K562 treated with DMSO at 1 percent for 12 hours (cell line): Measurements from ENCODE around the gene SAC3D1. TPM values are rescaled to one million over a fixed set of nuclear protein-coding genes. Genes with fewer than 3 reads are reported as not detected.

Source experiments
- total RNA-seq: library from RNA; unstranded; fragments of 300-600 nt; gene quantifications from 2 replicates; pipeline ENCODE4 v1.2.3, GENCODE V29; 2022; ENCODE audit not compliant: insufficient read depth

SAC3D1 gene
- total RNA-seq = 47.0 and 58.8 TPM in 2 replicates

GRCh38 chr11:65040847-65041622, at the start of gene SAC3D1:
Gene SAC3D1, plus strand, starts transcription at chr11:65041210. Its CDS starts 83 bp downstream, at chr11:65041293.

GRCh38 chr11:64996710-64997380, 44.2 kb upstream of the SAC3D1 start, which contains the start of gene BATF2:
Gene BATF2, minus strand, starts transcription at chr11:64996971. Its CDS starts 57 bp downstream, at chr11:64996914.

GRCh38 chr11:65013888-65014725, 26.9 kb upstream of the SAC3D1 start, which contains the start of gene ARL2:
Gene ARL2, plus strand, starts transcription at chr11:65014160. Its CDS starts 48 bp downstream, at chr11:65014208.

GRCh38 chr11:65027213-65028067, 13.6 kb upstream of the SAC3D1 start, which contains the start of gene SNX15:
Gene SNX15, plus strand, starts transcription at chr11:65027439. Its CDS starts 99 bp downstream, at chr11:65027538.

GRCh38 chr11:65058419-65059054, 17.5 kb downstream of the SAC3D1 start, which contains the start of gene NAALADL1:
Gene NAALADL1, minus strand, starts transcription at chr11:65058553. Its CDS starts 32 bp downstream, at chr11:65058521.

GRCh38 chr11:65083834-65084597, 43.0 kb downstream of the SAC3D1 start, which contains the start of the genes CDCA5 and ZFPL1:
Gene CDCA5, minus strand, starts transcription at chr11:65084040. Its CDS starts 62 bp downstream, at chr11:65083978.
Gene ZFPL1, plus strand, starts transcription at chr11:65084222. Its CDS starts 477 bp downstream, at chr11:65084699.

Other genes starting within 250 kb of the SAC3D1 start
- gene MAP4K2, start 238.0 kb upstream of the SAC3D1 start, total RNA-seq = 11.4 and 16.8 TPM in 2 replicates
- 25.2 and 52.6 TPM in 2 replicates for gene MEN1, start 230.7 kb upstream of the SAC3D1 start, total RNA-seq
- 9.7 and 10.2 TPM in 2 replicates for gene CDC42BPG, start 196.6 kb upstream of the SAC3D1 start, total RNA-seq
- 40.6 and 54.9 TPM in 2 replicates for gene EHD1, start 162.6 kb upstream of the SAC3D1 start, total RNA-seq
- gene ATG2A, start 124.0 kb upstream of the SAC3D1 start, total RNA-seq = 39.0 and 52.7 TPM in 2 replicates
- 8.6 and 17.6 TPM in 2 replicates for gene PPP2R5B, start 116.5 kb upstream of the SAC3D1 start, total RNA-seq
- not detected in 2 replicates for gene GPHA2, start 105.3 kb upstream of the SAC3D1 start, total RNA-seq
- gene MAJIN, start 69.1 kb upstream of the SAC3D1 start, total RNA-seq = not detected in 2 replicates
- 5.1 and 7.1 TPM in 2 replicates for gene BATF2, start 44.2 kb upstream of the SAC3D1 start, total RNA-seq
- gene ARL2, start 27.1 kb upstream of the SAC3D1 start, total RNA-seq = 96.4 and 125 TPM in 2 replicates
- 35.5 and 47.3 TPM in 2 replicates for gene SNX15, start 13.8 kb upstream of the SAC3D1 start, total RNA-seq
- gene NAALADL1, start 17.3 kb downstream of the SAC3D1 start, total RNA-seq = 0.42 and 0.60 TPM in 2 replicates
- 75.1 and 95.6 TPM in 2 replicates for gene CDCA5, start 42.8 kb downstream of the SAC3D1 start, total RNA-seq
- gene ZFPL1, start 43.0 kb downstream of the SAC3D1 start, total RNA-seq = 71.0 and 72.9 TPM in 2 replicates
- gene VPS51, start 55.0 kb downstream of the SAC3D1 start, total RNA-seq = 109 and 208 TPM in 2 replicates
- 21.6 and 28.9 TPM in 2 replicates for gene TM7SF2, start 70.7 kb downstream of the SAC3D1 start, total RNA-seq
- gene ZNHIT2, start 76.5 kb downstream of the SAC3D1 start, total RNA-seq = 23.0 and 39.0 TPM in 2 replicates
- gene FAU, start 80.9 kb downstream of the SAC3D1 start, total RNA-seq = 1,026 and 1,686 TPM in 2 replicates
- 68.8 and 87.9 TPM in 2 replicates for gene MRPL49, start 81.1 kb downstream of the SAC3D1 start, total RNA-seq
- gene SYVN1, start 93.3 kb downstream of the SAC3D1 start, total RNA-seq = 30.5 and 61.8 TPM in 2 replicates
- 15.3 and 19.5 TPM in 2 replicates for gene SPDYC, start 129.0 kb downstream of the SAC3D1 start, total RNA-seq
- gene CAPN1, start 140.7 kb downstream of the SAC3D1 start, total RNA-seq = 157 and 166 TPM in 2 replicates
- 24.4 and 36.9 TPM in 2 replicates for gene POLA2, start 220.8 kb downstream of the SAC3D1 start, total RNA-seq